ENCODE data around the gene MLEC.

The MLEC gene

DNA sequence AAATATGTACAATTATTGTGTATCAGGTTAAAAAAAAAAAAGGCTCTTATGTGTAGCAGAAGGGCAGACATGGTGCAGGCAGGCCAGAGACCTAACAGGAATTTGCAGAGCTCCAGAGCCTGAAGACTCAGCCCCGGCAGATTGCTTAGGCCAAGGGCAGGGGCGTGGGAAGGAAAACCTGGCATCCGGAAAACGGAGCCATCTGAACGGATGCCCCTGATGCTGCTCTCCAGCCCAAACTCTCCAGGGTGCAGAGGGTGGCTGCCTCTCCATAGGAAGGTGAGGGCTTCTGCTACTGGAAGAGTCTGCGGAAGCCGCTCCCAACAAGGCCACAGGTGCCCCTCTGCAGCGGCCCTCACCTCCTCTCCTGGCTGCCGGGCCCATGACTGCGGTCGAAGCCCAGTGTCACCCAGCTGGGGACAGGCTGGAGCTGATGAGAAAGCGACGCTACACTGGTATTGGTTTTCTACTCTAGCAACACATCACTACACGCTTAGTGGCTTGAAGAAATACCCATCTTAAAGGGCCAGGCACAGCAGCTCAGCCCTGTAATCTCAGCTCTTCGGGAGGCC lies 58.1 kb downstream of the MLEC start:
- DNase-seq (ENCODE audit: low read depth), result no peak

DNA sequence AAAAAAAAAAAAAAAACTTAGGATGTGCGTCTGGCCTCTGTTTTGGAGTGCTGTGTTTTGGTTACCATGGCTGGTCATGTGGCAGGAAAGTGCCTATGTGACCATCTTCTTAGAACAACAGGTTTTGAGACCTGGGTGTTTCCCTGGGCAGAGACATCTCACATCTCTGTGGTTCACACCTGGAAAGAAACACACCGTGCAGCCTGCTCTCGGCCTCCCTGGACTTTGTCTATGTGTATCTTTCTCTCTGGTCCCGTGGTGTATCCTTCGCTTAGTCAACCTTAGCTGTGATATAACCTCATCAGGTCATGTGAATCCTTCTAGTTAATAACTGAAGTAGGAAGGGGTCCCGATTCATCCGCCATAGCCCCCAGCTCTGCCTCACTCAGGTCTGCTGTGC lies 61.3 kb downstream of the MLEC start:
- DNase-seq (ENCODE audit: low read depth), result no peak

- no peak for DNase-seq (ENCODE audit: low read depth)
Observed at GRCh38 chr12:120749256-120749655, 62.3 kb downstream of the MLEC start.

- DNase-seq (ENCODE audit: low read depth), result no peak
Observed at GRCh38 chr12:120750806-120751205, 63.9 kb downstream of the MLEC start.

DNA sequence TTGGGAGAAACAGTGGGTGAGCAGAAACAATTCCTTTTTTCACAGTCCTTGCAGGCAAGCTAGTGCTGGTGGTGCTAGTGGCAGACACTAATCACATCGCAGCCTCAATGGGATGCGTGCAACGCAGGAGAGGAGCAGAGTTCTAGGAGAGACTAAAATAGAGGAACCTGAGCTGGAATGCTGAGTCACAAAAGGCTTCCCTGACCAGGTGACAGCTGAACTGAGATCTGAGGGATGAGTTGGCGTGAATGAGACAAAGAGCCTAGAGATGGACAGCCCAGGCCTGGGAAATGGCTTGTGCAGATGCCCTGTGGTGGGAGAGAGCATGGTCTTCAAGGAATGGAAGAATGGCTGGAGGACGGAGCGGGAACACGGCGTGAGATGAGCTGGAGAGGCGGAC lies 64.4 kb downstream of the MLEC start:
- no peak for DNase-seq (ENCODE audit: low read depth)

Measured in stimulated activated CD8-positive, alpha-beta memory T cell treated with anti-CD3 and anti-CD28 coated beads, Interleukin-4, amount 100 ng/mL, for 24 hours (primary cell).